AG04449 (cell line): ENCODE results near the gene UBA6.
"Not testable (repeated sequence)": the region's sequence is repeated elsewhere in the genome, so short reads cannot be mapped to it uniquely, and the experiment has no call there.

Experiments used
- CTCF ChIA-PET: fragments of 350-600 bp; formaldehyde crosslinking; extraction: SDS; loops from one replicate; lab custom pipeline; 2021; ENCODE audit warnings: antibody characterized with exemption; lab: Yijun Ruan, JAX
- POLR2A ChIA-PET: fragments of 400-600, 350-600 bp; formaldehyde crosslinking; extraction: SDS; loops from one replicate; lab custom pipeline; 2020; ENCODE audit warnings: antibody characterized with exemption, inconsistent platforms; lab: Yijun Ruan, JAX
- DNase-seq: peaks from one replicate; pipeline ENCODE4 v3.0.0-alpha.2; 2010; ENCODE audit warnings: low read depth, low spot score
- H3K4me3 ChIP-seq: 2 replicates; pipeline ENCODE4 v1.5.1; 2011; ENCODE audit warnings: low read depth, mild to moderate bottlenecking, control low read depth, low read length
- CTCF ChIP-seq: IDR thresholded peaks from one replicate; pipeline ENCODE4 v1.5.1; 2011; ENCODE audit warnings: mild to moderate bottlenecking, moderate library complexity, low read length, control low read depth, inconsistent platforms; ENCODE audit not compliant: insufficient read depth; ENCODE audit errors: missing control alignments

UBA6 gene

GRCh38 chr4:67638136-67638535 lies 62.8 kb downstream of the UBA6 start:
- no peak for DNase-seq
- ChIA-PET CTCF (no interaction called here), POLR2A (no interaction called here)
- no peak for TF ChIP-seq CTCF
- no peak overlapping the region for H3K4me3 ChIP-seq

GRCh38 chr4:67636978-67637377 lies 64.0 kb downstream of the UBA6 start:
- CTCF ChIA-PET = not testable (repeated sequence)

GRCh38 chr4:67635331-67635730 lies 65.6 kb downstream of the UBA6 start:
- POLR2A ChIA-PET = no interaction called here
- CTCF ChIA-PET = no interaction called here
- no peak overlapping the region for H3K4me3 ChIP-seq
- DNase-seq = no peak
- no peak for TF ChIP-seq CTCF

More at GRCh38 chr4:67636978-67637377, 64.0 kb downstream of the UBA6 start:
- POLR2A ChIA-PET, DNase-seq, H3K4me3 ChIP-seq: not testable (repeated sequence)

- no peak for DNase-seq
- POLR2A ChIA-PET = no interaction called here
- TF ChIP-seq CTCF = no peak
- H3K4me3 ChIP-seq = no peak overlapping the region
- CTCF ChIA-PET = interaction anchor here (0.7 kb wide), 1 partner anchor 9 kb away, joined by 3 read pairs; no protein-coding TSS in a partner anchor
Observed at GRCh38 chr4:67634741-67635140, 66.2 kb downstream of the UBA6 start.

- DNase-seq = no peak
- POLR2A ChIA-PET = no interaction called here
- CTCF ChIA-PET = no interaction called here
Observed at GRCh38 chr4:67632492-67632891, 68.5 kb downstream of the UBA6 start.

GRCh38 chr4:67624939-67625338 lies 76.0 kb downstream of the UBA6 start:
- no peak for DNase-seq
- CTCF ChIA-PET = interaction anchor here (1.2 kb wide), 1 partner anchor 9 kb away, joined by 3 read pairs; no protein-coding TSS in a partner anchor
- POLR2A ChIA-PET = no interaction called here
- no peak overlapping the region for H3K4me3 ChIP-seq
- no peak for TF ChIP-seq CTCF

More at GRCh38 chr4:67632492-67632891, 68.5 kb downstream of the UBA6 start:
- TF ChIP-seq CTCF = no peak
- H3K4me3 ChIP-seq = no peak overlapping the region

- ChIA-PET CTCF (no interaction called here), POLR2A (no interaction called here)
- no peak for DNase-seq
- TF ChIP-seq CTCF = no peak
- H3K4me3 ChIP-seq = no peak overlapping the region
Observed at GRCh38 chr4:67616478-67616877, 84.5 kb downstream of the UBA6 start.
